K562 (cell line): ENCODE measurements around the gene CCM2. TPM values are rescaled to one million over a fixed set of nuclear protein-coding genes. Genes with fewer than 3 reads are reported as not detected.

Experiments used
- ATAC-seq: fragments of 200-7000 bp; cut with Tn5 transposase; 3 replicates; pipeline ENCODE4 v1.9.1; 2020; ENCODE audit warnings: moderate library complexity
- BruUV-seq: library from RNA; stranded (reverse); fragments of 400-500 nt; replicated peaks from 2 replicates; lab custom pipeline; 2021; lab: Mats Ljungman, UMichigan
- CTCF ChIA-PET: fragments of 300-600 bp; formaldehyde crosslinking; extraction: SDS; loops from one replicate; lab custom pipeline; 2021; ENCODE audit warnings: low intra/inter-chr PET ratio; lab: Yijun Ruan, JAX
- POLR2A ChIA-PET: fragments of 300-600, 350-650 bp; sonication (Branson Sonifier 250); formaldehyde crosslinking; extraction: SDS; loops from one replicate; lab custom pipeline; 2021; ENCODE audit warnings: antibody characterized with exemption, inconsistent platforms; lab: Yijun Ruan, JAX
- DNase-seq, 4 experiments: peaks; one replicate each; pipeline versions ENCODE4 v3.0.0 to v3.0.0-alpha.2; 2011 to 2018; ENCODE audit warnings: low spot score in 3 of 4, mixed read lengths in 3 of 4; ENCODE audit errors: extremely low read depth in 1 of 4
- FAIRE-seq: peaks from 2 replicates; lab custom pipeline; 2011; peaks lifted over from hg19 to GRCh38; lab: Jason Lieb, UNC
- H2AFZ ChIP-seq: 2 replicates; pipeline ENCODE4 v1.6.0; 2011; ENCODE audit warnings: low read depth, low read length, control low read depth, inconsistent platforms
- H3K27ac ChIP-seq: fragments of 200-600 bp; 3 replicates; pipeline ENCODE4 v1.8.0; 2011; ENCODE audit warnings: low read depth, mild to moderate bottlenecking, control low read depth, inconsistent platforms, low read length, moderate library complexity, mixed read lengths; ENCODE audit errors: extremely low read depth
- H3K27me3 ChIP-seq, 2 experiments: fragments of 300-600 bp in 1 of 2; 2 replicates in 1 of 2; 3 replicates in 1 of 2; pipeline versions ENCODE4 v1.6.0 to v1.8.0; 2011; ENCODE audit warnings: inconsistent platforms in 2 of 2, low read length in 2 of 2, mild to moderate bottlenecking in 1 of 2, mixed read lengths in 1 of 2, moderate library complexity in 1 of 2; ENCODE audit not compliant: control insufficient read depth in 2 of 2, insufficient read depth in 2 of 2
- H3K36me3 ChIP-seq: fragments of 300-600 bp; 3 replicates; pipeline ENCODE4 v1.8.0; 2011; ENCODE audit warnings: mild to moderate bottlenecking, low read length, inconsistent platforms; ENCODE audit not compliant: control insufficient read depth, insufficient read depth
- H3K4me1 ChIP-seq, 2 experiments: fragments of 200-600 bp in 1 of 2; replicated peaks in 1 of 2; 2 replicates in 1 of 2; 3 replicates in 1 of 2; pipeline versions ENCODE4 v1.5.1 to v1.8.0; 2011; ENCODE audit warnings: inconsistent platforms in 2 of 2, low read length in 2 of 2, mild to moderate bottlenecking in 1 of 2, mixed read lengths in 1 of 2, moderate library complexity in 1 of 2; ENCODE audit not compliant: control insufficient read depth in 2 of 2, insufficient read depth in 2 of 2
- H3K4me2 ChIP-seq: 2 replicates; pipeline ENCODE4 v1.6.1; 2011; ENCODE audit warnings: low read length, control low read depth, inconsistent platforms, mixed read lengths; ENCODE audit not compliant: insufficient read depth
- H3K4me3 ChIP-seq: fragments of 200-600 bp; sonication (generic), shearing (Covaris generic); 2 replicates; pipeline ENCODE4 v1.5.1; 2016; ENCODE audit warnings: control low read depth, inconsistent platforms
- H3K79me2 ChIP-seq: fragments of 200-600 bp; 3 replicates; pipeline ENCODE4 v1.8.0; 2011; ENCODE audit warnings: low read length, inconsistent platforms; ENCODE audit not compliant: control insufficient read depth, insufficient read depth
- H3K9ac ChIP-seq, 2 experiments: 2 replicates each; pipeline versions ENCODE4 v1.6.0 to v1.6.1; 2011; ENCODE audit warnings: low read depth in 2 of 2, low read length in 2 of 2, control low read depth in 1 of 2, inconsistent platforms in 1 of 2, mild to moderate bottlenecking in 1 of 2, mixed read lengths in 1 of 2; ENCODE audit not compliant: insufficient read depth in 1 of 2
- H3K9me1 ChIP-seq: one replicate; pipeline ENCODE4 v1.6.0; 2011; ENCODE audit warnings: inconsistent platforms, mild to moderate bottlenecking, low read length, moderate library complexity; ENCODE audit not compliant: control insufficient read depth, insufficient read depth
- H3K9me3 ChIP-seq: replicated peaks from 2 replicates; pipeline ENCODE4 v1.5.1; 2011; ENCODE audit warnings: low read depth, low read length, inconsistent platforms; ENCODE audit not compliant: control insufficient read depth, insufficient read depth
- H4K20me1 ChIP-seq: replicated peaks from 2 replicates; pipeline ENCODE4 v1.6.1; 2011; ENCODE audit warnings: low read length, inconsistent platforms, mixed read lengths; ENCODE audit not compliant: control insufficient read depth, insufficient read depth
- ELF2 ChIP-seq: fragments of 250-450 bp; sonication (Bioruptor Pico); IDR thresholded peaks from 2 replicates; pipeline ENCODE4 v1.5.0; 2021; ENCODE audit warnings: mild to moderate bottlenecking
- FOXM1 ChIP-seq, 2 experiments: fragments of 450-650 bp in 1 of 2; sonication (generic) in 1 of 2; formaldehyde crosslinking in 1 of 2; IDR thresholded peaks; 2 replicates each; pipeline versions ENCODE4 v1.6.1 to v1.9.0; 2017 to 2022; ENCODE audit warnings: low read depth in 2 of 2, mild to moderate bottlenecking in 2 of 2, missing genetic modification reagents in 1 of 2, moderate library complexity in 1 of 2
- KLF16 ChIP-seq: IDR thresholded peaks from 2 replicates; pipeline ENCODE4 v1.6.1; 2016; ENCODE audit warnings: antibody characterized with exemption
- NEUROD1 ChIP-seq: fragments of 150-350 bp; IDR thresholded peaks from 2 replicates; pipeline ENCODE4 v1.6.1; 2014; ENCODE audit warnings: borderline replicate concordance, low read length, low read depth; ENCODE audit not compliant: partially characterized antibody
- THAP7 ChIP-seq: fragments of 250-450 bp; sonication (Bioruptor Pico); IDR thresholded peaks from 2 replicates; pipeline ENCODE4 v1.5.0; 2021
- THRB ChIP-seq: fragments of 450-650 bp; formaldehyde crosslinking; conservative IDR thresholded peaks from 2 replicates; pipeline ENCODE4 v1.4.0; 2022; ENCODE audit warnings: mild to moderate bottlenecking, missing genetic modification characterization
- ZNF586 ChIP-seq: fragments of 450-650 bp; formaldehyde crosslinking; conservative IDR thresholded peaks from 2 replicates; pipeline ENCODE4 v1.4.0; 2020; ENCODE audit warnings: mild to moderate bottlenecking, moderate library complexity
- WGBS: fragments of 100-300 bp; shearing (Covaris generic); methylation state at CpG from one replicate; pipeline ENCODE4 v1.1.6; 2016; ENCODE audit warnings: low coverage, mixed read lengths; ENCODE audit not compliant: insufficient coverage; ENCODE audit errors: missing lambda C conversion rate; 5-methylcytosine and 5-hydroxymethylcytosine counted together
- in situ Hi-C: fragments of 300-500 bp; cut with MboI; formaldehyde crosslinking; loops from 4 replicates; pipeline ENCODE4 v1.15.0; 2018; ENCODE audit warnings: inconsistent platforms, mixed read lengths
- intact Hi-C: fragments of 100-400 bp; cut with micrococcal nuclease; formaldehyde crosslinking; loops from 2 replicates; pipeline ENCODE4 v1.14.2; 2022
- polyA plus RNA-seq, 8 experiments: library from polyadenylated mRNA; depleted of rRNA in 4 of 8; stranded (reverse) in 5 of 8; unstranded in 3 of 8; fragments of >200 nt; fragmentation: Nextera tagmentation in 2 of 8; fragmentation: Illumina TruSeq in 1 of 8; extraction: Ambion mirVana in 2 of 8; extraction: Trizol in 1 of 8; gene quantifications; 2 replicates each; pipeline versions ENCODE4 v1.2.1 to v1.2.3, GENCODE V29; 2011 to 2014; ENCODE audit warnings: inconsistent platforms in 1 of 8, missing spikeins in 1 of 8
- total RNA-seq, 7 experiments: library from RNA; depleted of rRNA in 6 of 7; stranded (reverse); fragments of >200 nt in 6 of 7; fragmentation: Illumina TruSeq in 2 of 7; extraction: Trizol in 2 of 7; gene quantifications; 2 replicates each; pipeline versions ENCODE4 v1.2.1 to v1.2.3, GENCODE V29; 2011 to 2021; ENCODE audit warnings: low replicate concordance in 1 of 7

CCM2 gene
- total and polyA plus RNA-seq, 9 of the 15 experiments (the other 6 are each of a cell fraction or from before 2014, with no cell fraction given), result 0.41 to 38.6 (median 25.9) TPM

GRCh38 chr7:44994877-44995554 is 5.0 kb upstream of the CCM2 start:
- 9% methylated on average over 5 of the region's 5 CpGs for WGBS
- in situ Hi-C loops (no loop called here), intact Hi-C loops (no loop called here)
- BruUV-seq, result no TSS peak
- H3K4me3 ChIP-seq, result no peak overlapping the region
- peaks cover 15% of the 10 kb centered on the region for H3K79me2 ChIP-seq
- H3K27ac ChIP-seq, result peak overlapping the region; percentile 78
- peak overlapping the region in 1 of 2 experiments; percentile 57; a peak in 2 of 4 replicates for H3K9ac ChIP-seq
- H3K4me1 ChIP-seq, result peaks cover 27 to 61% of the 10 kb centered on the region in 2 experiments
- peak overlapping the region; percentile 59 for H3K4me2 ChIP-seq
- no peaks in the 10 kb centered on the region for H4K20me1 ChIP-seq
- peak; percentile 20 for ATAC-seq
- CTCF ChIA-PET, result no interaction called here
- DNase-seq, result peak; percentile 72 to 94 (median 78)
- H3K27me3 ChIP-seq, result no peaks in the 10 kb centered on the region
- no peaks in the 10 kb centered on the region for H3K9me1 ChIP-seq
- peak overlapping the region; percentile 16; the same call in 1 of the 2 replicates for H2AFZ ChIP-seq
- no peaks in the 10 kb centered on the region; the same call in 2 of the 3 replicates for H3K36me3 ChIP-seq
- no peaks in the 10 kb centered on the region for H3K9me3 ChIP-seq
- POLR2A ChIA-PET, result interaction anchor here (0.6 to 1.9 kb wide), 2 partner anchors 12 to 878 kb away, joined by 3 to 14 read pairs; no protein-coding TSS in a partner anchor
- FAIRE-seq, result peak; percentile 92
- TF ChIP-seq ZNF586 (no peak), THAP7 (no peak), ELF2 (no peak), KLF16 (peak; percentile 95), FOXM1 (IDR thresholded peaks at IDR 0.05; ENCODE audit: low read depth) (peak; percentile 95), FOXM1 (CRISPR knock-in tag; IDR thresholded peaks at IDR 0.05; ENCODE audit: low read depth) (no peak), NEUROD1 (peak; percentile 94), THRB (CRISPR knock-in tag) (no peak)
